ENCODE results near the gene IL13RA1.

GRCh38 chrX:118726887-118727685 is at the start of gene IL13RA1:
- TF ChIP-seq CTCF (IDR thresholded peaks at IDR 0.05) (no peak), POLR2A (IDR thresholded peaks at IDR 0.05) (peak; percentile 56), POLR2AphosphoS5 (IDR thresholded peaks at IDR 0.05) (peak; percentile 64 to 65 (median 65)), EP300 (IDR thresholded peaks at IDR 0.05; ENCODE audit: low read depth) (peak; percentile 4)
